Measurements from ENCODE around the gene PAXIP1.

DNA sequence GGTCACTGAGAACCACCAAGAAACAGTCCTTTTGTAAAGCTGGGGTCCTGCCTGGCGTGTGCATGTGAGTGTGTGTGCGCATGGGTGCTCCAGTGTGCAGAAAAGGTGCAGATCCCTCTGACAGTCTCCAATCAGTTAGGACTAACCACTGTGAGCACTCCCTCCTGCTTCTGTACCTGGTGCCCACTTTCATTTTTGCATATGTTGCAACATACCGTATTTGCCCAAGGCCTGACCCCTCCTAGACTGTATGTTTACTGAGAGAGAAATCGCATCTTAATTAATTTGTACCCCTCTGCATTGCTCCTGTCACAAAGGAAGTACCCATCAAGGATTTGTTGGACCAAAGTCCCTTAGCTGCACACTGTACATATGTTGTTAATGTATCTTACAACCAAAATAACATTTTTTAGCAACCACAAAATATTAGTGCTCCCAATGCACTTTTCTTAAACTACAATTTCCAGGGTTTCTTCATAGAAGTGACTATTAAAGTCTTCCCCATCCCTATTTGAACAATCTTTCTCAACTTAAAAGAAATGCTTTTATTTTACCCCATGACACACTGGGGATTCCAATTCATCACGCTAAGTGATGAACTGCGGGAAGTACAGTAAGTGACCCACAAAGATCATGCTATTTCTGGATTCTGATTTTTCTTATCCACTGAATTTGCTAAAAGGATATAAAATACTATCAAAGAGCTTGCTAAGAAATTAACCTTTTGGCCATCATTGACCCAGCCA is 16.6 kb downstream of the PAXIP1 start:
- TF ChIP-seq, protein P1, sequence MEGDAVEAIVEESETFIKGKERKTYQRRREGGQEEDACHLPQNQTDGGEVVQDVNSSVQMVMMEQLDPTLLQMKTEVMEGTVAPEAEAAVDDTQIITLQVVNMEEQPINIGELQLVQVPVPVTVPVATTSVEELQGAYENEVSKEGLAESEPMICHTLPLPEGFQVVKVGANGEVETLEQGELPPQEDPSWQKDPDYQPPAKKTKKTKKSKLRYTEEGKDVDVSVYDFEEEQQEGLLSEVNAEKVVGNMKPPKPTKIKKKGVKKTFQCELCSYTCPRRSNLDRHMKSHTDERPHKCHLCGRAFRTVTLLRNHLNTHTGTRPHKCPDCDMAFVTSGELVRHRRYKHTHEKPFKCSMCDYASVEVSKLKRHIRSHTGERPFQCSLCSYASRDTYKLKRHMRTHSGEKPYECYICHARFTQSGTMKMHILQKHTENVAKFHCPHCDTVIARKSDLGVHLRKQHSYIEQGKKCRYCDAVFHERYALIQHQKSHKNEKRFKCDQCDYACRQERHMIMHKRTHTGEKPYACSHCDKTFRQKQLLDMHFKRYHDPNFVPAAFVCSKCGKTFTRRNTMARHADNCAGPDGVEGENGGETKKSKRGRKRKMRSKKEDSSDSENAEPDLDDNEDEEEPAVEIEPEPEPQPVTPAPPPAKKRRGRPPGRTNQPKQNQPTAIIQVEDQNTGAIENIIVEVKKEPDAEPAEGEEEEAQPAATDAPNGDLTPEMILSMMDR (IDR thresholded peaks at IDR 0.05): no peak
- TF ChIP-seq POLR2A (IDR thresholded peaks at IDR 0.05) (no peak), EP300 (IDR thresholded peaks at IDR 0.05) (no peak)

Measured in tibial nerve (tissue), 4 donors.